Hematopoietic multipotent progenitor cell treated with erythropoietin and hydrocortisone succinate and interleukin-3 and kit ligand, for 8 days (in vitro differentiated cells): ENCODE measurements around the gene CNOT1.
A peak's percentile ranks its signal among the peaks of the same experiment; 100 is the strongest.
"Not testable (repeated sequence)": the region's sequence is repeated elsewhere in the genome, so short reads cannot be mapped to it uniquely, and the experiment has no call there.

Experiments
- DNase-seq: peaks from one replicate; pipeline ENCODE4 v3.0.0-alpha.2; 2015

CNOT1 gene

DNA sequence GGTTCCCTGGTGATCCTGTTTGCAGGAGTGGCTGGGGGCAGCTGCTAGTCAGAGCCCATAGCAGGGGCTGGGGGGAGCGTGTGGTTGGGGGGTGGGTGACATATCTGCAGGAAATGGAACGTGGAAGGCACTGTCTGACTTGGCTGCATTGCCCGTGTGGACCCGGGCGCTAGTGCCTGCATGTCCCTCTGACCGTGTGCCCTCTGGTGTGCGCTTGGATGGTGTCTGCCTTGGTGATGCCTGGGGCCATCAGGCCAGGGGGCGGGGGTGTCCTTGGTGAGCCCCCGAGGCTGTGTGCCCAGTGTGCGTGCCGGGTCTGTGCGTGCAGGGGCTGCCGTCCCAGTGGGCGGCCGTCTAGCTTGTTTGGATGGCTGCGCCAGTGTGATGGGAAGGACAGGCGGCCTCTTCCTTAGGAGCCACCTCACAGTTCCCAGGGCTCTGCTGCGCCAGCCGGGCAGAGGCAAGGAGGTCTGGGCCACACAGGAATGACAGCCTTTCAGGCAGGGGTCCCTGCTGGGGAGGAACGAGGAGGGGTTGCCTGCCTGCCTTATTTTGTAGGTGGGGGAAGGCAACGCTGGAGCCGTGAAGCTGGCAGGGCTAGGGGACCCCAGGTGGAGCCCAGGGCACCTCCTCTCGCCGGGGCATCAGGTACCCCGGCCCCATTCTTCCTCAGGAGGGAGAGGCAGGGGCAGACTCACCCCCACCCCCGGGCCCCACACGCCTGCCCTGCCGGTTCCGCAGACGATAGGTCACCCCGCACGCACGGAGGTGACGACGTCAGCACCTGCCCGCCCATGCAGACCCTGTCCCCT, 129.0 kb downstream of the CNOT1 start:
- DNase-seq: no peak

DNA sequence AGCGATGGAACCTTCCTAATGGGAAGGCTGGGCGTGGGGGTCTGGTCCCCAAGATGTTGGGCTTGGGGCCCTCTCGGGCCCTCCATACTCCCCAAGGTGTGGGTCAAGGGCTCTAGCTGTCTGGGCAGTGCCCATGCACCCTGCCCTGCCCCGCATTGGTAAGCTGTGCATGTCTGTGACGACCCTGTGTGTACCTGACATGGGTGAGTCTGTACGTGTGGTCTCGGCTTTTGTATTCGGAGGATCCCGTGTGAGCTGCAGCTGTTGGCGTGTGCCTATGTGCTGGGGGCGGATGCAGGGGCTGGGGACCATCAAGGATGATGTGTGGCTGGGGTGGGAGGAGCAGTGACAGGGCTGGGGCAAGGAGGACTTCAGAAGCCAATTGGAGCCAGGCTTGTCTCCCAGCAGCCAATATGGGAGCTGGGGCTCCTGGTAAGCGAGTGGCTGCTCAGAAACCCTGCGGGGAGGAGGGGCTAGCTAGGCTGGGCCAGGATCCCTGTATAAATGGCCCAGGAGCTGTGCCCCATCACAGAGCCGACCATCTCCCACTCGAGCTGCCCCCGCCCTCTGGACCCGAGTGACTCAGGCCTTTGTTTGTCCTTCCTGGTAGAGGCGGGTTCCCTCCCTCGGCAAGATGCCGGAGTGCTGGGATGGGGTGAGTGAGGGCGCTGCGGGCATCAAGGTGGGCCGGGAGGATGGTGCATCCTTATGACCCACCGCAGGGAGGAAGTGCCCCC, 129.8 kb downstream of the CNOT1 start, which contains the start of gene NDRG4:
NDRG4 (plus strand) TSS at position 529 of the 737 bp plus-strand sequence; CDS start at position 635, 106 bp downstream.
- DNase-seq: peak; percentile 38

GRCh38 chr16:58499092-58499511, 130.5 kb downstream of the CNOT1 start:
- DNase-seq: no peak

DNA sequence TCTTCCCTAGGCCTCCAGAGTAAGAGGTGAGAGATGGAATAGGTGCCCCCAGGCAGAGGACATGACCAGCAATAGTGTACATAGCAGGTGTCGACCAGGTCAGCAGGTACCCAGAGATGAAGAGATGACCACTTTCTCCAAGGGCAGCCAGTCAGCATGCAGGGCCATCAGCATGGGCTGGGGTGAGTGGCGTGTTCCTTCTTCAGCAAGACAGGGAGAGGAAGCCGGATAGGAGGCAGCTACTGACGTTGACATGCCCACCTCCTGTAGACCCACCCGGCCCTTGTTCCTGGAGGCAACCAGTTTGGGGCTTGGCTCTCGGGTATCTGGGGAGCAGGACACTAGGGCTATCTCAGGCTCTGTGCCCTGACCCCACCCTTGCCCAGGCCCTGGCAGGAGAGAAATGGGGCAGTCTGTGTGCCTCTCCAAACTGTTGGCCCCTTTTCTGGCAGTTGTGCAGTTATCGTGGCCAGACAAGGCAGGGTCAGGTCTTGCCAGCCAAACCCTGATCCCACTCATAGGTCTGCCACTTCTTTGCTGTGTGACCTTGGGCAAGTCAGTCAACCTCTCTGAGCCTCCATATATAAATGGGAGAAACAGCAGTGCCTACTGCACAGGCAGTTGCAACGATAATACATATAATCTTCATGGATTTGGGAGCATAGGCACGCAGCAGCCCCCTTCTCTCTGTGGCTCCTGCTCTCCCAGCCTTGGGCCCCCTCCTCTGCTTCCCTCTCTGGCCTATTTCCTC, 131.1 kb downstream of the CNOT1 start:
- no peak for DNase-seq

GRCh38 chr16:58497935-58498334, 131.7 kb downstream of the CNOT1 start:
- DNase-seq: no peak

- DNase-seq: no peak
Observed at GRCh38 chr16:58497468-58497867, 132.2 kb downstream of the CNOT1 start.

DNA sequence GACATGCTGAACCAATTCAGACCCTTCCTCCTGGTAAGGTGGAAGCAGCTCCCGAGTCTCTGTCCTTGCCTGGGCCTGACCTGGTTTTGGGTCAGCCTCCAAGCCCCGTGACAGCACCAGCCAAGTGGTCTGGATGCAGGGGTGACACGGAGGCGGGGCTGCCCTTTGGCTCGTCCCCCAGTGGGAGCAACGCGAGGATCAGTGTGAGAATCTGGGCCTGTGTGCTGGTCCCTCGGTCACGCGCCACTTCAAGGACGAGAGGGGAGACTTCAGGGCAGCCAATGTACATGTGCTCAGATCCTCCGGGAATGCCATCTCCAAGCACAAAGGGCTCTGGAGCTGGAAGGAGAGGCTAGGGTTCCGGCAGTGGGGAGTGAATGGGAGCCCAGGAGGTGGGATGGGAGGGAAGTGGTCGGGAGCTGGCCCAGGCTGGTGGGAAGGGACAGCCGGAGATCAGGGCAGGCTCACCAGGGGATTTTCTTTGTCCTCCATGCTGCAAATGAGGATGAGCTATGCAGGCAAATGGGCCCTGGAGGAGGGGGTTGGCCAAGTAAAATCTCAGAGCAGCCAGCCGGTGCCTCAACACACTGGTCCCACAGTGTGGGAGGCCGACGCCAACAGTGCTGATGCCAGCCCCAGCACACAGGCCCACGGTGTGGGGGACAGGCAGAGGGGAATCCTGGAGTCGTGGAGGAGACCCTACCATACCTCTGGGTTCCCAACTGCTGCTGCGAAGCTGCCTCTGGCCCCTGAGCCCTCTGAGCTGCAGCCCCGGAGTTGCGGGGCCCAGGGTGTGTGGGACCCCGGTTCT, 133.9 kb downstream of the CNOT1 start:
- no peak for DNase-seq

- DNase-seq: peak; percentile 86
Observed at GRCh38 chr16:58494981-58495520, 134.6 kb downstream of the CNOT1 start.

DNA sequence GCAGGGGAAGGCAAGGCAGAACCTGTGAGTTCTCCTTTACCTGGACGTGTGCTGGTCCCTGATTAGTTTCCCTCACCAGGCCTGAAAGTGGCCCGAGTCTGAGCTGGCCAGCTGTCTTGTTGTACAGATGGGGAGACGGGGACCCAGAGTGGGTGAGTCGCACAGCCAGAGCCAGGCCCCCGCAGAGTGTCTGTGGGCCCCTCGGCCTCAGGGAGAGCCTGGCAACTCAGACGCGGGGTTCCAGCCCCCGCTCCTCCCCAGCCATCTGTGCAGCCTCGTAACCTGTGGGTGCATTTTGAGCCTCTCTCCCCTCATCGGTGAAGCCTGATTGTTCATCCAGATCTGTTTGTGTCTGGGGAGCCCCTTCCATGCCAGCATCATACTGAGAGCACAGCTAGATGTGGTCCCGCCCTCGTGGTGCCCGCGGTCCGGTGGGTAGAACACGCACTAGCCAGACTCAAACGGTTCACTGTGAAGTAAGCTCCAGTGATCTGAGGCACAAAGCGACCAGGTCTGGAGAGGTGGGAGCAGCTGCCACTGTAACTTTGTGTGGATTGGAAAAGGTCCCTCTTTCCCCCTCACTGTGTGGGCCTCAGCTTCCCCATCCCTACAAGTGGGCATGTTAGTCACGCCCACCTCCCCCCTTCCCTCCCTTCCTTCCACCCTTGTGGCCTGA, 135.7 kb downstream of the CNOT1 start:
- no peak for DNase-seq

GRCh38 chr16:58492735-58493134, 136.9 kb downstream of the CNOT1 start:
- DNase-seq: no peak

DNA sequence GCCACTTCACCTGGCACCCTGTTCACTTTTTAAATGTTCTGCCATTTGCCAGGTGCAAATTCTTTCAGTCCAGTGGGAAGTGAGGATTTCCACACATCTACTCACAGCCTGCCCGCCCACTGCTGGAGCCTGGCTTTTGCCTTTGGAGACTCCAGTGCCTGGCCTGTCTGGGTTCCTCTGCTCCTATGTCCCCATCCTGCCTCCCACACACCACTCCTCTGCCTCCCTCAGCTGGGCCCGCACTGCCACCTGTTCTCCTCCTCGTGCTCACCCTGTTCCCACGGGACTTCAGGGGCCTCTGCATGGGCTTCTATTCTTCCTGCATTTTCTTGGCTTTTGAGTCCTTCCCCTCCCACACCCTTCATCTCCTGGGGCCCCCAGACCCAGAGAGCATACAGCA, 137.6 kb downstream of the CNOT1 start:
- no peak for DNase-seq

- not testable (repeated sequence) for DNase-seq
Observed at GRCh38 chr16:58490539-58490938, 139.1 kb downstream of the CNOT1 start.

- DNase-seq: no peak
Observed at GRCh38 chr16:58490065-58490464, 139.6 kb downstream of the CNOT1 start.

DNA sequence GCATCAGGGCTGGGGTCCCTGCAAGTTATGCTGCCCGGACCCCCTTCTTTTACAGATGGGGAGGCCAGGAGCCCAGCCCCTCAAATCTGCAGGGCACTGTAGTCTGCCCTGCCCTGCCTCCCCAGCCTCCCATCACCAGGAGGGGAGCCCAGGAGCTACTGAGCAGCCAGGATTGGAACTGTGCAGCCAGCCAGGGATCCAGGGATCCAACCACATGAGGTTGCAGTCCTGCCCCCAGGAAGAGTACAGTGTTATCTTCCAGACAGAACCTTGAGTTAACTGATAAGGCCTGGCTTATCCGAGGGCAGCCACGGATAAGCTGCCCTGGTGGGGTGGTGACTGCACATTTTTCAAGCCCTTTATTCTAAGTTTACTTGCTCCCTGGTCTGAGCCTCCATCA, 141.1 kb downstream of the CNOT1 start:
- DNase-seq: peak; percentile 39

- peak; percentile 74 for DNase-seq
Observed at GRCh38 chr16:58487566-58488351, 141.9 kb downstream of the CNOT1 start.

DNA sequence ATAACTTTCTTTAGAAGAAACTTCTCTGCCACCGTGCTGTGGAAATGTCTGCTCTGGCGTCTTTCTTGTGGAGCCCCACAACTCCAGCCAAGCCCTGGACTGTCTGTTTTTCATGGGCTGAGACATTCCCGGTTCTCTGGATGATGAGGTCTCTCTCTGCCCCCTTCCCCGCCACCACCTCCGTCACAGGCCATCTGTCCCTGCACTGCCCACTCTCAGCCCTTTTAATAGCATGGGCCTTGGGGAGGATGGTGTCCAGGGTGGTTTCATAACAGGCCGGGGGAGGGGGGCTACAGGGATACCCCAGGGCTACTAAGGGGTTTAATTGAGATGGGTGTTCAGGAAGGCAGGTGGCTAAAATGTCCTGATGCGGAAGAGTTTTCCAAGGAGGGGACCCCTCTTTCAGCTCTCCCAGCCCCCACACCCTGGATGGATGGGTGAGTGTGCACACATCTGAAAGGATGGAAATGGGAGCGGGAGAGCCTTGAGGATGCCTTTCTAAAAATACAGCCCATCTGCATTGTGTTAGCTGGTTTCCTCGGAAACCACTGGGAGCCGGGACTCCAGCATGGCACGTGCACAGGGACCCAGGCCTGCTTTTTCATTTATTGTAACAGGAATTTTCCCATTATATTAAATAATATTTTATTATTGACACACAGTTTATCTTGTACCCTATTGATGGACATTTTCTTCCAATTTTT, 144.3 kb downstream of the CNOT1 start:
- DNase-seq: no peak

DNA sequence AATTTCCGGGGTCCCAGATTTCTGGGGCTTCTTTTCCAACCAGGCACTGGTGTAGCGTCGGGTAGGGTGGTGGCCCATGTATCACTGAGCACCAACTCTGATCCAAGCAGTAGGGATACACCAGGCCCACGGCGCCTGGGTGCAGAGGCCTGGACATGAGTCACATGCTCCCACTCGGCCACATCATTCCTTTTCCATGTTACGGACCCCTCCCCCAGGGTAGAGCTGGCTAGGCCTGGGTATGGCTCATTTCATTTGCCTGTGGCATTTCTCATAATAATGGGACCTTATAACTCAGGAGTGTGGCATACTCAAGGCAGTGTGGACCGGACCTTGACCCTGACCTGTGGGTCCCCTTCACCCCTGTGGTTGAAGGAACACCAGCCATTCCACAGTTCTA, 147.7 kb downstream of the CNOT1 start:
- no peak for DNase-seq

DNA sequence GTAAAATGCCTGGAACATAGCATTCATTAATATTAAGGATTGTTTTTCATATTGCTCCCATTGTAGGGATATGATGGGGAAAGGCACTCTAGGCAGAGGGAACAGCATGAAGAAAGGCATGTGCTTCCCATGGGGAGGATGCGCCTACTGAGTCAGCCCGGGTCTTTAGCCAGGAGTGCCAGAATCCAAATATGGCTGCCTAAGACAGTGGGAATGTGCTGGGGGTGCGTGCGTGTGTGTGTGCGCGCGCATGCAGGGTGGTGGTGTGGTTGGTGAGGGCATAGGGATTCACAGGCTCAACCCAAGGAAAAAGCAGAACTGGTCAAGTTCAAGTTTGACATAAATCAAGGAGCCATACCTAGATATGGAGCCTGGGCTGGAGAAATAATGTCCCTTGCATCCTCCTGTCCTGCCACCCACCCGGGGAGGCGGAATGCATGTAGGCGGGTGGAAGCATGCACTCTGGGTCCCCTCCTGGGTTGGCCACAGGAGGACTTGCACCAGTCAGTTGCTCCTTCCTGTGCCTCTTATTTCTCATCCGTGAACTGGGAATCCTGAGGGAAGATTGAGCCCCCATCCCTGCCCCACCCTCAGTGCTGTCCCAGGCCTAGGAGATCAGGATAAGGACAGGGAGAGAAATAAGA, 148.3 kb downstream of the CNOT1 start:
- DNase-seq: no peak

- no peak for DNase-seq
Observed at GRCh38 chr16:58478427-58478826, 151.2 kb downstream of the CNOT1 start.

DNA sequence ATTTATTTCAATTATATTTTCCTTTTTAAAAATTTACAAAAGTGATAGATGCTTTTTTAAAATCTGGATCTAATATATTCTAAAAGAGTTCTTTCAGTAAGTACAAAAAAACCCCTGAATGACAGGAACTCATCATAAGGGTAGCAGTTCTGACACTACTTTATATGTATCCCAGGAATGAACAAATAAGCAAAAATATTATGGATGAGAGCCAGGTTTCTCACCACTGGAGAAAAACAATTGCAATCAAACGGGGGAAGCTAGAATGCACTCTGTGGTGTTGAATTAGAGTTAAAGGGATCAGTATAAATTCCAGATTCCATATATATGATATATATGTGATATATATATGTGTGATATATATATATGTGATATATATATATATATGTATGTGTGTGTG, 152.8 kb downstream of the CNOT1 start:
- no peak for DNase-seq
